ENCODE measurements around the gene ZNF143. TPM values are rescaled to one million over a fixed set of nuclear protein-coding genes. Genes with fewer than 3 reads are reported as not detected.
"Not testable (repeated sequence)": the region's sequence is repeated elsewhere in the genome, so short reads cannot be mapped to it uniquely, and the experiment has no call there.

The ZNF143 gene
- total RNA-seq, 6 experiments from 2014 or later: 5.8 to 16.0 (median 9.5) TPM

DNA sequence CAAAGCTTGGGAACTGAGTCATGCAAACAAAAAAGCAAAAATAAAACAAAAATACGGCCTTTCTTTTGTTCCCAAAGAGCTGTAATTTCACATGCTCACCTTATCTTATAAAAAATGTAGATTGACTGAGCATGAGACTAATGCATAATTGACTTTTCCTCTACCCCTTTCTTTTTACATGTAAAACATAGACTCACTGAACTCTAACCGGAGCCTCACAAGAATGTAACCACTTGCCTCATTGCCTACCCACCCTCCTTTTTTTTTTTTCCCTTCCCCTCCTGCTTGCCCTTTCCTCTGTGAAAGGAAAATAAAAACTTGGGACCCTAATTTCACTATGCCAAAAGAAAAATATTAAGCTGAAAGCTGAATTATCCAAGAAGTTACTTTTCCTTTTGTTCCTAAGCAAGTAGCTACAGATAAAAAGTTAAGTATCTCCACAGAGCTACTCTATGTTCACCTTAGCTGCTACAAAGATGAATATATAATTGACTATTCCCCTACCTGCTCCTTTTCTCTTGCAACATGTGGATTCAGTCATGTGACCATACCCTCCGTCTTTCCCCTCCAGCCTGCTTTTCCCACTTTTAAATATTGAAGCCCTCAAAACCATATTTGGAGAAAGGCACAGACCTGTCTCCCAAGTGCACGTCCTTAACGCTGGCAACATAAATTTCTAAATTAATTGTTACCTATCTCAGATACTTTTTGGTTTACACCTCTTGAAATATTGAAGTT, 73.1 kb downstream of the ZNF143 start:
- TF ChIP-seq POLR2A (IDR thresholded peaks at IDR 0.05) (no peak), CTCF (IDR thresholded peaks at IDR 0.05) (no peak)
- Histone ChIP-seq H3K27me3 (no peaks in the 10 kb centered on the region), H3K4me3 (no peak overlapping the region), H3K27ac (no peak overlapping the region), H3K9me3 (no peaks in the 10 kb centered on the region), H3K4me1 (peaks cover 0 to 8% (median 0%) of the 10 kb centered on the region in 4 donors), H3K36me3 (no peaks in the 10 kb centered on the region)
- ATAC-seq (no peak), DNase-seq (no peak)
- intact Hi-C loops (cut with DNase I): loop anchor here in 1 of 2 donors (10.0 kb wide), 1 partner anchor 211 kb away; no protein-coding TSS in a partner anchor
- WGBS (ENCODE audit: insufficient coverage, low coverage, low lambda C conversion rate, missing lambda C conversion rate): 69% methylated on average over 5 of the region's 5 CpGs

DNA sequence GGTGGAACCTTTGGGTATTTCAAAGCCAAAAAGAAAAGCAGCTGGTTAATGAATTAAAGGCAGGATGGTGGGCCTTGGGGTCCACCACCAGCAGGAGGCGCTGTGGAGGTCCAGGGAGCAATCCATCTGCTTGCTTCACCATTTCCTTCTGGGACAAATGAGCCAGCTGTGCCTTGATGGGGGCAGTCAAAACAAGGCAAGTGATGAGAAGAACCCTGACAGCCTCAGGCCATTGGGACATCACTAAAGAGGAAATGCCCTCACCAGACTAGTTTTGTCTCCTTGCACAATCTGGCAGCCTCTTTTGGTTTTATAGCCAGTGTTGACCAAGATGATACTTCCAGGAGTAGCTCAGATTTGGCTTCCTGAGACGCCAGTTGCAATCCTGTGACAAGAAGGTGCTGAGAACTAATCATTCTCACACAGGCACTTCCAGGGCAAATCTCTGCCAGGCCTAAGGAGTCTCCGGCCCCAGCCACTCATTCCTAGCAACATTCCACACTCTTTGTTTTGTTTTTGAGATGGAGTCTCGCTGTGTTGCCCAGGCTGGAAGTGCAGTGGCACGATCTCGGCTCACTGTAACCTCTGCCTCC, 74.5 kb downstream of the ZNF143 start:
- Histone ChIP-seq H3K4me3 (no peak overlapping the region), H3K4me1 (peaks cover 0 to 1% (median 0%) of the 10 kb centered on the region in 4 donors), H3K36me3 (no peaks in the 10 kb centered on the region), H3K27ac (no peak overlapping the region), H3K9me3 (no peaks in the 10 kb centered on the region), H3K27me3 (no peaks in the 10 kb centered on the region)
- 74% methylated on average over 4 of the region's 6 CpGs for WGBS (ENCODE audit: insufficient coverage, low coverage, low lambda C conversion rate, missing lambda C conversion rate)
- TF ChIP-seq CTCF (IDR thresholded peaks at IDR 0.05) (peak; percentile 82 to 91 (median 87)), POLR2A (IDR thresholded peaks at IDR 0.05) (no peak)
- intact Hi-C loops (cut with DNase I): loop anchor here in 1 of 2 donors (10.0 kb wide), 1 partner anchor 210 kb away; no protein-coding TSS in a partner anchor
- ATAC-seq: peak; percentile 90 to 96 (median 94)
- peak; percentile 77 to 82 (median 80) for DNase-seq

DNA sequence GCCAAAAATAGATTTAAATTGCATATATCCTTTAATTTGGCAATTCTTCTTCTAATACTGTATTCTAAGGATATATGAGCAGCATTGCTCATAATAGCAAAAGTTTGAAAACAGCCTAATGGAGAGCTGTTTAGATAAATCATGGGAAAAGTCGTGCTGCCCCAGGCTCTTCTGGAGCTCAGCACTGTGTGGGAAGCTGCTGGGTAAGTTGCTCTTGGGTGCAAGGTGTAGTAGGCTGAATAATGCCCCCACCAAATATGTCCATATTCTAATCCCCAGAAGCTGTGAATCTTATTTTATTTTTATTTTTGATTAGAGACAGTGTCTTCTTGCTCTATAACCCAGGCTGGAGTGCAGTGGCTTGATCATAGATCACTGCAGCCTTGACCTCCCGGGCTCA, 77.7 kb downstream of the ZNF143 start:
- ATAC-seq: no peak
- Histone ChIP-seq H3K36me3 (no peaks in the 10 kb centered on the region), H3K4me1 (peaks cover 0 to 1% (median 0%) of the 10 kb centered on the region in 4 donors), H3K9me3 (no peaks in the 10 kb centered on the region), H3K27me3 (no peaks in the 10 kb centered on the region), H3K27ac (no peak overlapping the region), H3K4me3 (no peak overlapping the region)
- no peak for DNase-seq
- intact Hi-C loops (cut with DNase I): loop anchor here in 1 of 2 donors (10.0 kb wide), 1 partner anchor 206 kb away; no protein-coding TSS in a partner anchor
- TF ChIP-seq CTCF (IDR thresholded peaks at IDR 0.05) (no peak), POLR2A (IDR thresholded peaks at IDR 0.05) (no peak)
- WGBS (ENCODE audit: insufficient coverage, low coverage, low lambda C conversion rate, missing lambda C conversion rate): 100% methylated on average over 2 of the region's 2 CpGs

- ATAC-seq; DNase-seq; H3K27me3 ChIP-seq; H3K4me3 ChIP-seq; H3K4me1 ChIP-seq; intact Hi-C loops (cut with DNase I); H3K36me3 ChIP-seq; H3K27ac ChIP-seq; H3K9me3 ChIP-seq: not testable (repeated sequence)
- WGBS (ENCODE audit: insufficient coverage, low coverage, low lambda C conversion rate, missing lambda C conversion rate): 71% methylated on average over 4 of the region's 5 CpGs
Observed at GRCh38 chr11:9549216-9549615, 88.4 kb downstream of the ZNF143 start.

- Histone ChIP-seq H3K27ac (no peak overlapping the region), H3K27me3 (no peaks in the 10 kb centered on the region), H3K4me1 (no peaks in the 10 kb centered on the region), H3K9me3 (no peaks in the 10 kb centered on the region), H3K4me3 (no peak overlapping the region), H3K36me3 (no peaks in the 10 kb centered on the region)
- ATAC-seq (no peak), DNase-seq (no peak)
- WGBS (ENCODE audit: insufficient coverage, low coverage, low lambda C conversion rate, missing lambda C conversion rate): 88% methylated on average over 7 of the region's 8 CpGs
- TF ChIP-seq CTCF (IDR thresholded peaks at IDR 0.05) (no peak), POLR2A (IDR thresholded peaks at IDR 0.05) (no peak)
- intact Hi-C loops (cut with DNase I): no loop called here
Observed at GRCh38 chr11:9550191-9550628, 89.4 kb downstream of the ZNF143 start.

Data from right lobe of liver (tissue), 6 donors.